Bronchial epithelial cell (primary cell): ENCODE results near the gene QSOX2. TPM values are rescaled to one million over a fixed set of nuclear protein-coding genes. Genes with fewer than 3 reads are reported as not detected.

Experiments used
- DNase-seq: peaks from one replicate; pipeline ENCODE4 v3.0.0-alpha.2; 2010; ENCODE audit warnings: low read depth
- FAIRE-seq: peaks from 2 replicates; lab custom pipeline; 2011; peaks lifted over from hg19 to GRCh38; lab: Jason Lieb, UNC
- H3K27me3 ChIP-seq: 2 replicates; pipeline ENCODE4 v1.5.1; 2011; ENCODE audit warnings: low read length; ENCODE audit not compliant: control insufficient read depth, insufficient read depth
- H3K36me3 ChIP-seq: 2 replicates; pipeline ENCODE4 v1.5.1; 2011; ENCODE audit warnings: low read length; ENCODE audit not compliant: control insufficient read depth, insufficient read depth
- H3K4me3 ChIP-seq: 2 replicates; pipeline ENCODE4 v1.5.1; 2011; ENCODE audit warnings: mild to moderate bottlenecking, low read depth, low read length, control low read depth
- CTCF ChIP-seq: IDR thresholded peaks from 2 replicates; pipeline ENCODE4 v1.5.1; 2011; ENCODE audit warnings: mild to moderate bottlenecking, moderate library complexity, low read length, control low read depth, inconsistent platforms; ENCODE audit not compliant: insufficient read depth, severe bottlenecking
- total RNA-seq: library from RNA; depleted of rRNA; stranded (reverse); fragments of >200 nt; gene quantifications from 2 replicates; pipeline ENCODE4 v1.2.1, GENCODE V29; 2014

QSOX2 gene
- total RNA-seq, 1 donor from 2014 or later, result 12.1 TPM

- no peak for TF ChIP-seq CTCF
- Histone ChIP-seq H3K36me3 (no peaks in the 10 kb centered on the region), H3K27me3 (peaks cover 1% of the 10 kb centered on the region), H3K4me3 (no peak overlapping the region)
- no peak for DNase-seq
- FAIRE-seq, result no peak
Measured at GRCh38 chr9:136257381-136258298, 12.0 kb upstream of the QSOX2 start.

GRCh38 chr9:136255896-136256890 is 10.6 kb upstream of the QSOX2 start:
- no peaks in the 10 kb centered on the region for H3K36me3 ChIP-seq
- DNase-seq, result no peak
- FAIRE-seq, result no peak
- peak; percentile 31 for TF ChIP-seq CTCF
- no peak overlapping the region for H3K4me3 ChIP-seq
- peaks cover 4% of the 10 kb centered on the region for H3K27me3 ChIP-seq

GRCh38 chr9:136255166-136255538 is 9.5 kb upstream of the QSOX2 start:
- H3K4me3 ChIP-seq, result no peak overlapping the region
- peaks cover 4% of the 10 kb centered on the region for H3K27me3 ChIP-seq
- no peaks in the 10 kb centered on the region for H3K36me3 ChIP-seq
- no peak for DNase-seq
- no peak for TF ChIP-seq CTCF
- no peak for FAIRE-seq

- Histone ChIP-seq H3K27me3 (peaks cover 6% of the 10 kb centered on the region), H3K36me3 (no peaks in the 10 kb centered on the region), H3K4me3 (no peak overlapping the region)
- FAIRE-seq, result no peak
- TF ChIP-seq CTCF, result no peak
- DNase-seq, result no peak
Measured at GRCh38 chr9:136254381-136255165, 9.0 kb upstream of the QSOX2 start.
